ENCODE measurements around the gene STOX2. TPM values are rescaled to one million over a fixed set of nuclear protein-coding genes. Genes with fewer than 3 reads are reported as not detected.

The STOX2 gene
- total RNA-seq, 1 donor from 2014 or later, result 2.5 TPM

GRCh38 chr4:183934761-183935160 lies 29.7 kb downstream of the STOX2 start:
- H3K4me2 ChIP-seq (ENCODE audit: low read length), result no peak overlapping the region
- H3K79me2 ChIP-seq (ENCODE audit: insufficient read depth, low read length), result no peaks in the 10 kb centered on the region
- no peak overlapping the region for H3K9ac ChIP-seq (ENCODE audit: low read length)
- FAIRE-seq, result no peak
- H3K36me3 ChIP-seq (ENCODE audit: insufficient read depth, low read length), result no peaks in the 10 kb centered on the region
- H3K27me3 Mint-ChIP-seq (ENCODE audit: low read depth, unreplicated experiment), result no peaks in the 10 kb centered on the region
- H4K20me1 ChIP-seq (ENCODE audit: insufficient read depth, low read length), result no peaks in the 10 kb centered on the region
- no peak overlapping the region for H3K27ac Mint-ChIP-seq (ENCODE audit: unreplicated experiment)
- TF ChIP-seq EZH2 (IDR thresholded peaks at IDR 0.05; ENCODE audit: insufficient read depth, low read length), result no peak
- TF ChIP-seq CTCF (IDR thresholded peaks at IDR 0.05; ENCODE audit: insufficient read depth, low read depth, low read length), result no peak
- no peaks in the 10 kb centered on the region for H3K4me1 ChIP-seq (ENCODE audit: insufficient read depth, low read length)
- H3K36me3 Mint-ChIP-seq (ENCODE audit: low read depth, unreplicated experiment), result no peaks in the 10 kb centered on the region
- H3K27me3 ChIP-seq (ENCODE audit: insufficient read depth, low read length), result no peaks in the 10 kb centered on the region
- no peak overlapping the region for H3K4me3 ChIP-seq (ENCODE audit: insufficient read depth, low read depth, low read length)
- DNase-seq (ENCODE audit: low read depth), result no peak
- H2AFZ ChIP-seq (ENCODE audit: low read depth, low read length), result no peak overlapping the region
- H3K27ac ChIP-seq (ENCODE audit: low read depth, low read length), result no peak overlapping the region
- no peaks in the 10 kb centered on the region for H3K9me3 ChIP-seq (ENCODE audit: insufficient read depth, low read depth, low read length)
- peaks cover 11% of the 10 kb centered on the region for H3K4me1 Mint-ChIP-seq (ENCODE audit: low read depth, unreplicated experiment)
- H3K4me3 Mint-ChIP-seq (ENCODE audit: unreplicated experiment), result no peak overlapping the region
- H3K9me3 Mint-ChIP-seq (ENCODE audit: unreplicated experiment), result no peaks in the 10 kb centered on the region

- FAIRE-seq, result no peak
- no peak overlapping the region for H3K4me2 ChIP-seq (ENCODE audit: low read length)
- TF ChIP-seq EZH2 (IDR thresholded peaks at IDR 0.05; ENCODE audit: insufficient read depth, low read length) (no peak), CTCF (IDR thresholded peaks at IDR 0.05; ENCODE audit: insufficient read depth, low read depth, low read length) (no peak)
- H3K36me3 ChIP-seq (ENCODE audit: insufficient read depth, low read length), result no peaks in the 10 kb centered on the region
- H3K9me3 ChIP-seq (ENCODE audit: insufficient read depth, low read depth, low read length), result no peaks in the 10 kb centered on the region
- DNase-seq (ENCODE audit: low read depth), result no peak
- H4K20me1 ChIP-seq (ENCODE audit: insufficient read depth, low read length), result no peaks in the 10 kb centered on the region
- no peaks in the 10 kb centered on the region for H3K79me2 ChIP-seq (ENCODE audit: insufficient read depth, low read length)
- no peak overlapping the region for H3K4me3 ChIP-seq (ENCODE audit: insufficient read depth, low read depth, low read length)
- no peak overlapping the region for H2AFZ ChIP-seq (ENCODE audit: low read depth, low read length)
- H3K36me3 Mint-ChIP-seq (ENCODE audit: low read depth, unreplicated experiment), result no peaks in the 10 kb centered on the region
- no peak overlapping the region for H3K27ac Mint-ChIP-seq (ENCODE audit: unreplicated experiment)
- H3K9ac ChIP-seq (ENCODE audit: low read length), result no peak overlapping the region
- H3K4me1 Mint-ChIP-seq (ENCODE audit: low read depth, unreplicated experiment), result peaks cover 11% of the 10 kb centered on the region
- H3K4me1 ChIP-seq (ENCODE audit: insufficient read depth, low read length), result no peaks in the 10 kb centered on the region
- H3K27me3 Mint-ChIP-seq (ENCODE audit: low read depth, unreplicated experiment), result no peaks in the 10 kb centered on the region
- no peak overlapping the region for H3K4me3 Mint-ChIP-seq (ENCODE audit: unreplicated experiment)
- no peaks in the 10 kb centered on the region for H3K27me3 ChIP-seq (ENCODE audit: insufficient read depth, low read length)
- H3K27ac ChIP-seq (ENCODE audit: low read depth, low read length), result no peak overlapping the region
- no peaks in the 10 kb centered on the region for H3K9me3 Mint-ChIP-seq (ENCODE audit: unreplicated experiment)
Measured at GRCh38 chr4:183935355-183936005, 30.4 kb downstream of the STOX2 start.

GRCh38 chr4:183936047-183936446 lies 30.9 kb downstream of the STOX2 start:
- no peak for TF ChIP-seq CTCF (IDR thresholded peaks at IDR 0.05; ENCODE audit: insufficient read depth, low read depth, low read length)
- TF ChIP-seq EZH2 (IDR thresholded peaks at IDR 0.05; ENCODE audit: insufficient read depth, low read length), result no peak
- DNase-seq (ENCODE audit: low read depth) (no peak), FAIRE-seq (no peak)
- H3K79me2 ChIP-seq (ENCODE audit: insufficient read depth, low read length), result no peaks in the 10 kb centered on the region
- Mint-ChIP-seq H3K27me3 (ENCODE audit: low read depth, unreplicated experiment) (no peaks in the 10 kb centered on the region), H3K4me1 (ENCODE audit: low read depth, unreplicated experiment) (peaks cover 11% of the 10 kb centered on the region), H3K27ac (ENCODE audit: unreplicated experiment) (no peak overlapping the region), H3K9me3 (ENCODE audit: unreplicated experiment) (no peaks in the 10 kb centered on the region), H3K4me3 (ENCODE audit: unreplicated experiment) (no peak overlapping the region), H3K36me3 (ENCODE audit: low read depth, unreplicated experiment) (no peaks in the 10 kb centered on the region)
- H3K4me3 ChIP-seq (ENCODE audit: insufficient read depth, low read depth, low read length), result no peak overlapping the region
- H3K4me2 ChIP-seq (ENCODE audit: low read length), result no peak overlapping the region
- no peaks in the 10 kb centered on the region for H4K20me1 ChIP-seq (ENCODE audit: insufficient read depth, low read length)
- H3K9ac ChIP-seq (ENCODE audit: low read length), result no peak overlapping the region
- no peak overlapping the region for H3K27ac ChIP-seq (ENCODE audit: low read depth, low read length)
- no peaks in the 10 kb centered on the region for H3K36me3 ChIP-seq (ENCODE audit: insufficient read depth, low read length)
- H3K27me3 ChIP-seq (ENCODE audit: insufficient read depth, low read length), result no peaks in the 10 kb centered on the region
- H3K4me1 ChIP-seq (ENCODE audit: insufficient read depth, low read length), result no peaks in the 10 kb centered on the region
- H3K9me3 ChIP-seq (ENCODE audit: insufficient read depth, low read depth, low read length), result no peaks in the 10 kb centered on the region
- no peak overlapping the region for H2AFZ ChIP-seq (ENCODE audit: low read depth, low read length)
